OCI-LY7 (cell line): ENCODE results near the gene CDK11B. TPM values are rescaled to one million over a fixed set of nuclear protein-coding genes. Genes with fewer than 3 reads are reported as not detected.

Experiments used
- BruUV-seq: library from RNA; stranded (reverse); fragments of 400-500 nt; replicated peaks from 2 replicates; lab custom pipeline; 2021; lab: Mats Ljungman, UMichigan
- CTCF ChIA-PET: fragments of 300-600 bp; sonication (Branson Sonifier 250); formaldehyde crosslinking; loops from one replicate; lab custom pipeline; 2022; ENCODE audit warnings: antibody characterized with exemption; ENCODE audit not compliant: unreplicated experiment; lab: Charles Lee
- POLR2A ChIA-PET: fragments of 300-600 bp; sonication (Branson Sonifier 250); formaldehyde crosslinking; loops from one replicate; lab custom pipeline; 2022; ENCODE audit warnings: antibody characterized with exemption; lab: Charles Lee
- DNase-seq: peaks from one replicate; pipeline ENCODE4 v3.0.0-alpha.2; 2015; ENCODE audit warnings: low spot score
- H2AFZ ChIP-seq: fragments of 200-600 bp; sonication (generic), shearing (Covaris generic); 2 replicates; pipeline ENCODE4 v1.6.1; 2014; ENCODE audit warnings: mild to moderate bottlenecking, antibody characterized with exemption, low read length, moderate library complexity
- H3K27ac ChIP-seq: fragments of 200-600 bp; sonication (generic); 2 replicates; pipeline ENCODE4 v1.5.1; 2014; ENCODE audit warnings: mixed run types, low read depth, mild to moderate bottlenecking, moderate library complexity, low read length, inconsistent platforms; ENCODE audit not compliant: poor library complexity, severe bottlenecking
- H3K36me3 ChIP-seq: fragments of 200-600 bp; sonication (generic); 2 replicates; pipeline ENCODE4 v1.6.1; 2014; ENCODE audit warnings: mild to moderate bottlenecking, antibody characterized with exemption, low read length, moderate library complexity, mixed read lengths; ENCODE audit not compliant: insufficient read depth
- H3K4me1 ChIP-seq: fragments of 200-600 bp; sonication (generic); 2 replicates; pipeline ENCODE4 v1.5.1; 2014; ENCODE audit warnings: mild to moderate bottlenecking, low read length; ENCODE audit not compliant: insufficient read depth, poor library complexity, severe bottlenecking
- H3K4me2 ChIP-seq: fragments of 200-600 bp; sonication (generic); 2 replicates; pipeline ENCODE4 v1.6.1; 2014; ENCODE audit warnings: mild to moderate bottlenecking, low read length
- H3K4me3 ChIP-seq: fragments of 200-600 bp; sonication (generic); 2 replicates; pipeline ENCODE4 v1.5.1; 2014; ENCODE audit warnings: mild to moderate bottlenecking, low read depth, low read length; ENCODE audit not compliant: poor library complexity, severe bottlenecking
- H3K79me2 ChIP-seq: fragments of 200-600 bp; sonication (generic); 2 replicates; pipeline ENCODE4 v1.6.1; 2016; ENCODE audit warnings: low read depth, mild to moderate bottlenecking, low read length, moderate library complexity, mixed read lengths; ENCODE audit not compliant: insufficient read depth
- H3K9me2 ChIP-seq: fragments of 200-600 bp; sonication (generic); 2 replicates; pipeline ENCODE4 v1.6.1; 2016; ENCODE audit warnings: mild to moderate bottlenecking, low read length, mixed read lengths; ENCODE audit not compliant: insufficient read depth
- H3K9me3 ChIP-seq: fragments of 200-600 bp; sonication (generic); 2 replicates; pipeline ENCODE4 v1.6.1; 2014; ENCODE audit warnings: mild to moderate bottlenecking, mixed run types, low read length, mixed read lengths
- H4K20me1 ChIP-seq: fragments of 200-600 bp; sonication (generic); 2 replicates; pipeline ENCODE4 v1.6.1; 2014; ENCODE audit warnings: mild to moderate bottlenecking, antibody characterized with exemption, low read length, moderate library complexity, mixed read lengths; ENCODE audit not compliant: insufficient read depth
- CTCF ChIP-seq: fragments of 200-600 bp; sonication (generic); conservative IDR thresholded peaks from 2 replicates; pipeline ENCODE4 v1.5.1; 2014; ENCODE audit warnings: mild to moderate bottlenecking, antibody characterized with exemption, low read length, moderate library complexity, mixed read lengths
- EZH2phosphoT487 ChIP-seq: fragments of 200-600 bp; sonication (generic); IDR thresholded peaks from 2 replicates; pipeline ENCODE4 v1.6.1; 2018; ENCODE audit warnings: low read depth, borderline replicate concordance, mild to moderate bottlenecking, mixed run types, antibody characterized with exemption, low read length, moderate library complexity, mixed read lengths
- intact Hi-C: fragments of 100-400 bp; cut with micrococcal nuclease; formaldehyde crosslinking; loops from one replicate; pipeline ENCODE4 v1.10.0; 2022; ENCODE audit not compliant: unreplicated experiment
- total RNA-seq, 2 experiments: library from RNA; depleted of rRNA in 1 of 2; stranded (reverse); fragments of >200 nt in 1 of 2; shearing (Covaris generic) in 1 of 2; gene quantifications; 2 replicates each; pipeline ENCODE4 v1.2.3, GENCODE V29; 2014 to 2022

Gene CDK11B
- total RNA-seq, 2 experiments from 2014 or later: 21.6 to 51.5 TPM

- H3K4me1 ChIP-seq: peaks cover 30% of the 10 kb centered on the region
- no peak overlapping the region for H3K4me3 ChIP-seq
- peak; percentile 40 for DNase-seq
- no peak overlapping the region for H3K27ac ChIP-seq
- H3K9me3 ChIP-seq: no peaks in the 10 kb centered on the region
- POLR2A ChIA-PET: no interaction called here
- no peaks in the 10 kb centered on the region for H3K36me3 ChIP-seq
- no peak overlapping the region; the same call in 1 of the 2 replicates for H3K4me2 ChIP-seq
- no peaks in the 10 kb centered on the region for H3K9me2 ChIP-seq
- no peaks in the 10 kb centered on the region for H4K20me1 ChIP-seq
- TF ChIP-seq EZH2phosphoT487 (no peak), CTCF (no peak)
- H2AFZ ChIP-seq: no peak overlapping the region
- no peaks in the 10 kb centered on the region for H3K79me2 ChIP-seq
- CTCF ChIA-PET: no interaction called here
- BruUV-seq: no TSS peak
- intact Hi-C loops: no loop called here
These were observed 31.5 kb downstream of the CDK11B start for GRCh38 chr1:1627261-1627828.

GRCh38 chr1:1626207-1627141 is 32.3 kb downstream of the CDK11B start:
- ChIA-PET CTCF (no interaction called here), POLR2A (no interaction called here)
- Histone ChIP-seq H2AFZ (no peak overlapping the region), H3K79me2 (no peaks in the 10 kb centered on the region), H4K20me1 (no peaks in the 10 kb centered on the region; the same call in 1 of the 2 replicates), H3K4me2 (no peak overlapping the region), H3K4me1 (peaks cover 30% of the 10 kb centered on the region), H3K9me2 (no peaks in the 10 kb centered on the region), H3K4me3 (no peak overlapping the region), H3K27ac (no peak overlapping the region), H3K36me3 (no peaks in the 10 kb centered on the region), H3K9me3 (no peaks in the 10 kb centered on the region)
- no peak for DNase-seq
- no TSS peak for BruUV-seq
- TF ChIP-seq CTCF: no peak
- no peak for TF ChIP-seq EZH2phosphoT487
- intact Hi-C loops: no loop called here
